ENCODE data around the gene SLC35D1.

GRCh38 chr1:67004176-67004575 lies 49.8 kb downstream of the SLC35D1 start:
- no peak for TF ChIP-seq EZH2 (IDR thresholded peaks at IDR 0.05; ENCODE audit: borderline replicate concordance, low read length)
- no peak for TF ChIP-seq CTCF (IDR thresholded peaks at IDR 0.05; ENCODE audit: low read length)
